WTC11 (cell line): ENCODE data around the gene MAP1LC3A. TPM values are rescaled to one million over a fixed set of nuclear protein-coding genes. Genes with fewer than 3 reads are reported as not detected.

Experiments
- ATAC-seq: fragments of 200-7000 bp; cut with Tn5 transposase; 2 replicates; pipeline ENCODE4 v1.10.0; 2021; ENCODE audit warnings: mild to moderate bottlenecking, moderate library complexity
- CTCF ChIA-PET: fragments of 300-600 bp; sonication (Branson Sonifier 250); formaldehyde crosslinking; loops from one replicate; lab custom pipeline; 2021; ENCODE audit warnings: antibody characterized with exemption; lab: Charles Lee
- POLR2A ChIA-PET: fragments of 350-600 bp; sonication (Branson Sonifier 250); formaldehyde crosslinking; loops from one replicate; lab custom pipeline; 2021; ENCODE audit warnings: antibody characterized with exemption; lab: Charles Lee
- DNase-seq: peaks from one replicate; pipeline ENCODE4 v3.0.0; 2021; ENCODE audit warnings: low spot score
- H3K27ac Mint-ChIP-seq: 2 replicates; pipeline ENCODE4 v1.8.0; 2021; ENCODE audit warnings: mixed read lengths
- H3K27me3 Mint-ChIP-seq: 2 replicates; pipeline ENCODE4 v1.8.0; 2021; ENCODE audit warnings: low read depth, mild to moderate bottlenecking, moderate library complexity, mixed read lengths
- H3K36me3 Mint-ChIP-seq: 2 replicates; pipeline ENCODE4 v1.8.0; 2021; ENCODE audit warnings: mixed read lengths
- H3K4me1 Mint-ChIP-seq: 2 replicates; pipeline ENCODE4 v1.8.0; 2022; ENCODE audit warnings: mixed read lengths
- H3K4me3 Mint-ChIP-seq: 2 replicates; pipeline ENCODE4 v1.8.0; 2021; ENCODE audit warnings: mild to moderate bottlenecking, moderate library complexity, mixed read lengths
- H3K9me3 Mint-ChIP-seq: 2 replicates; pipeline ENCODE4 v1.8.0; 2021; ENCODE audit warnings: mixed read lengths
- CREB1 ChIP-seq: sonication (generic); formaldehyde crosslinking; IDR thresholded peaks from 2 replicates; pipeline ENCODE4 v1.8.0; 2023; ENCODE audit warnings: mild to moderate bottlenecking, missing genetic modification reagents
- FOXJ3 ChIP-seq: sonication (generic); formaldehyde crosslinking; IDR thresholded peaks from 2 replicates; pipeline ENCODE4 v1.9.0; 2021; ENCODE audit warnings: missing genetic modification reagents, mild to moderate bottlenecking, borderline replicate concordance
- MAX ChIP-seq: sonication (generic); formaldehyde crosslinking; IDR thresholded peaks from 2 replicates; pipeline ENCODE4 v1.8.0; 2022; ENCODE audit warnings: mild to moderate bottlenecking, missing genetic modification reagents
- NFATC4 ChIP-seq: fragments of 250-450 bp; sonication (Bioruptor Pico); IDR thresholded peaks from 2 replicates; pipeline ENCODE4 v1.9.0; 2021; ENCODE audit warnings: mild to moderate bottlenecking
- PRRX2 ChIP-seq: fragments of 250-450 bp; sonication (Bioruptor Pico); IDR thresholded peaks from 2 replicates; pipeline ENCODE4 v1.8.0; 2021; ENCODE audit warnings: mild to moderate bottlenecking
- RORB ChIP-seq: fragments of 250-450 bp; sonication (Bioruptor Pico); IDR thresholded peaks from 2 replicates; pipeline ENCODE4 v1.9.0; 2021; ENCODE audit warnings: mild to moderate bottlenecking
- SOX15 ChIP-seq: fragments of 250-450 bp; sonication (Bioruptor Pico); IDR thresholded peaks from 2 replicates; pipeline ENCODE4 v1.9.0; 2021; ENCODE audit warnings: mild to moderate bottlenecking
- TCF7 ChIP-seq: sonication (generic); formaldehyde crosslinking; IDR thresholded peaks from 2 replicates; pipeline ENCODE4 v1.8.0; 2022; ENCODE audit warnings: mild to moderate bottlenecking, low read depth, missing genetic modification reagents, moderate library complexity
- ZNF121 ChIP-seq: sonication (generic); formaldehyde crosslinking; IDR thresholded peaks from 2 replicates; pipeline ENCODE4 v1.8.0; 2023; ENCODE audit warnings: missing genetic modification reagents
- ZNF138 ChIP-seq: sonication (generic); formaldehyde crosslinking; conservative IDR thresholded peaks from 2 replicates; pipeline ENCODE4 v1.8.1; 2022; ENCODE audit warnings: mild to moderate bottlenecking, moderate library complexity, missing genetic modification reagents
- ZNF416 ChIP-seq: fragments of 250-450 bp; sonication (Bioruptor Pico); IDR thresholded peaks from 2 replicates; pipeline ENCODE4 v1.9.0; 2021; ENCODE audit warnings: mild to moderate bottlenecking, inconsistent platforms
- total RNA-seq: library from RNA; stranded (reverse); gene quantifications from 3 replicates; pipeline ENCODE4 v1.2.3, GENCODE V29; 2021
- TF ChIP-seq, protein P1 (sequence below): sonication (generic); formaldehyde crosslinking; IDR thresholded peaks from 2 replicates; pipeline ENCODE4 v1.8.0; 2023; ENCODE audit warnings: missing genetic modification reagents

Gene MAP1LC3A
- total RNA-seq, 1 experiment from 2014 or later, result 7.5 TPM

GRCh38 chr20:34604980-34605788 is 46.7 kb downstream of the MAP1LC3A start (continued):
- TF ChIP-seq, protein P1, sequence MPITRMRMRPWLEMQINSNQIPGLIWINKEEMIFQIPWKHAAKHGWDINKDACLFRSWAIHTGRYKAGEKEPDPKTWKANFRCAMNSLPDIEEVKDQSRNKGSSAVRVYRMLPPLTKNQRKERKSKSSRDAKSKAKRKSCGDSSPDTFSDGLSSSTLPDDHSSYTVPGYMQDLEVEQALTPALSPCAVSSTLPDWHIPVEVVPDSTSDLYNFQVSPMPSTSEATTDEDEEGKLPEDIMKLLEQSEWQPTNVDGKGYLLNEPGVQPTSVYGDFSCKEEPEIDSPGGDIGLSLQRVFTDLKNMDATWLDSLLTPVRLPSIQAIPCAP, result no peak
- no peak for TF ChIP-seq SOX15 (CRISPR knock-in tag)
- TF ChIP-seq ZNF138 (CRISPR knock-in tag), result no peak
- TF ChIP-seq TCF7 (CRISPR knock-in tag), result no peak

DNA sequence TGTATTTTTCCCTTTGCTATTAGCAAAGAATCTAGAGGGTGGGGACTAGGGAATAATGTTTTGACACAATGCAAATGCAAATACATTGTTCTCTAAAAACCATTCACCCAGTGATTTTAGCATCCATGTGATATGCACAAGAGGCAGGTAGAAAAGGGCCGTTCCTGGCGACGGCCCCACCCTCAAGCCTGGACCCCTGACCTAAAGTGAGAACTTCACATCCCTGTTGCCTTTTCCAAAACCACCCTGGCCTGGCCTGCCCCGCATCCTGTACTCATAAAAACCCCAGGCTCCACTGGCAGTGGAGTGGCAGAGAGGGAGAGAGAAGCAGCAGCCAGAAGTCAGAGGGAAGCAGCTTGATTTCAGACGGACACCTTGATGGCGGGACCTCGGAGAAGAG is 48.5 kb downstream of the MAP1LC3A start:
- CTCF ChIA-PET, result no interaction called here

More for the DNA sequence above, 48.5 kb downstream of the MAP1LC3A start:
- POLR2A ChIA-PET, result no interaction called here
- no peak for DNase-seq
- no peak for ATAC-seq
- Mint-ChIP-seq H3K27me3 (no peaks in the 10 kb centered on the region), H3K27ac (no peak overlapping the region)
- TF ChIP-seq ZNF416 (CRISPR knock-in tag) (no peak), FOXJ3 (no peak), MAX (CRISPR knock-in tag) (no peak), PRRX2 (no peak), NFATC4 (CRISPR knock-in tag) (no peak), ZNF121 (CRISPR knock-in tag) (no peak), RORB (no peak), CREB1 (no peak)
- TF ChIP-seq, all 79 proteins: peak for 0
- Mint-ChIP-seq H3K36me3 (peaks cover 6% of the 10 kb centered on the region; the same call in 1 of the 2 replicates), H3K9me3 (peaks cover 2% of the 10 kb centered on the region; the same call in 1 of the 2 replicates), H3K4me3 (no peak overlapping the region), H3K4me1 (peaks cover 4% of the 10 kb centered on the region)

Other genes starting within 250 kb of the MAP1LC3A start
- 35.8 to 43.4 TPM (median 36.4 TPM) in 3 replicates for gene ITCH, start 195.4 kb upstream of the MAP1LC3A start, total RNA-seq
- gene DYNLRB1, start 42.3 kb upstream of the MAP1LC3A start, total RNA-seq, result 99.3 to 126 TPM (median 115 TPM) in 3 replicates
- gene PIGU, start 118.4 kb downstream of the MAP1LC3A start, total RNA-seq, result 24.8 to 31.7 TPM (median 28.7 TPM) in 3 replicates
- gene TP53INP2, start 145.6 kb downstream of the MAP1LC3A start, total RNA-seq, result 3.8 to 4.3 TPM (median 4.1 TPM) in 3 replicates